GM18511 (cell line): ENCODE results near the gene RBM38.
A peak's percentile ranks its signal among the peaks of the same experiment; 100 is the strongest.
"Not testable (repeated sequence)": the region's sequence is repeated elsewhere in the genome, so short reads cannot be mapped to it uniquely, and the experiment has no call there.

ENCODE experiments used
- ATAC-seq: cut with Tn5 transposase; IDR thresholded peaks from one replicate; pipeline ENCODE4 v1.9.1; 2021; ENCODE audit warnings: mild to moderate bottlenecking, moderate library complexity; ENCODE audit not compliant: unreplicated experiment

Gene RBM38

GRCh38 chr20:57390604-57391438, at the start of gene RBM38:
RBM38 (plus strand) TSS chr20:57391396; CDS start chr20:57391582, 186 bp downstream.
- ATAC-seq, result peak; percentile 55

GRCh38 chr20:57341663-57342062, 49.5 kb upstream of the RBM38 start:
- ATAC-seq, result no peak

- ATAC-seq, result no peak
These were observed 48.4 kb upstream of the RBM38 start for GRCh38 chr20:57342829-57343228.

GRCh38 chr20:57346477-57346876, 44.7 kb upstream of the RBM38 start:
- no peak for ATAC-seq

- ATAC-seq, result no peak
These were observed 43.8 kb upstream of the RBM38 start for GRCh38 chr20:57347393-57347792.

GRCh38 chr20:57348200-57348921, 42.8 kb upstream of the RBM38 start:
- not testable (repeated sequence) for ATAC-seq

- ATAC-seq, result not testable (repeated sequence)
These were observed 42.1 kb upstream of the RBM38 start for GRCh38 chr20:57348922-57349574.

GRCh38 chr20:57350081-57350710, 41.0 kb upstream of the RBM38 start:
- ATAC-seq, result no peak

GRCh38 chr20:57350726-57351041, 40.5 kb upstream of the RBM38 start:
- not testable (repeated sequence) for ATAC-seq

GRCh38 chr20:57351042-57351783, 40.0 kb upstream of the RBM38 start, which contains the start of gene RAE1:
RAE1 (plus strand) TSS chr20:57351255; CDS start chr20:57354039, 2,784 bp downstream.
- ATAC-seq, result peak; percentile 93

- no peak for ATAC-seq
These were observed 38.9 kb upstream of the RBM38 start for GRCh38 chr20:57352305-57352704.

GRCh38 chr20:57353351-57353750, 37.8 kb upstream of the RBM38 start:
- ATAC-seq, result no peak

GRCh38 chr20:57361517-57361916, 29.7 kb upstream of the RBM38 start:
- ATAC-seq, result no peak

- no peak for ATAC-seq
These were observed 26.7 kb upstream of the RBM38 start for GRCh38 chr20:57364451-57364850.

GRCh38 chr20:57369596-57369995, 21.6 kb upstream of the RBM38 start:
- no peak for ATAC-seq

GRCh38 chr20:57370316-57370715, 20.9 kb upstream of the RBM38 start:
- ATAC-seq, result no peak

GRCh38 chr20:57371363-57371762, 19.8 kb upstream of the RBM38 start:
- ATAC-seq, result no peak

GRCh38 chr20:57372157-57372556, 19.0 kb upstream of the RBM38 start:
- ATAC-seq, result no peak

GRCh38 chr20:57372581-57373350, 18.4 kb upstream of the RBM38 start:
- ATAC-seq, result no peak
